Activated CD8-positive, alpha-beta memory T cell treated with anti-CD3 and anti-CD28 coated beads, Interleukin-2, amount 50 U/mL, for 24 hours (primary cell): ENCODE results near the gene SECISBP2.

Experiments
- DNase-seq: peaks from one replicate; pipeline ENCODE4 v3.0.0-alpha.2; 2020; ENCODE audit errors: extremely low read depth

SECISBP2 gene

DNA sequence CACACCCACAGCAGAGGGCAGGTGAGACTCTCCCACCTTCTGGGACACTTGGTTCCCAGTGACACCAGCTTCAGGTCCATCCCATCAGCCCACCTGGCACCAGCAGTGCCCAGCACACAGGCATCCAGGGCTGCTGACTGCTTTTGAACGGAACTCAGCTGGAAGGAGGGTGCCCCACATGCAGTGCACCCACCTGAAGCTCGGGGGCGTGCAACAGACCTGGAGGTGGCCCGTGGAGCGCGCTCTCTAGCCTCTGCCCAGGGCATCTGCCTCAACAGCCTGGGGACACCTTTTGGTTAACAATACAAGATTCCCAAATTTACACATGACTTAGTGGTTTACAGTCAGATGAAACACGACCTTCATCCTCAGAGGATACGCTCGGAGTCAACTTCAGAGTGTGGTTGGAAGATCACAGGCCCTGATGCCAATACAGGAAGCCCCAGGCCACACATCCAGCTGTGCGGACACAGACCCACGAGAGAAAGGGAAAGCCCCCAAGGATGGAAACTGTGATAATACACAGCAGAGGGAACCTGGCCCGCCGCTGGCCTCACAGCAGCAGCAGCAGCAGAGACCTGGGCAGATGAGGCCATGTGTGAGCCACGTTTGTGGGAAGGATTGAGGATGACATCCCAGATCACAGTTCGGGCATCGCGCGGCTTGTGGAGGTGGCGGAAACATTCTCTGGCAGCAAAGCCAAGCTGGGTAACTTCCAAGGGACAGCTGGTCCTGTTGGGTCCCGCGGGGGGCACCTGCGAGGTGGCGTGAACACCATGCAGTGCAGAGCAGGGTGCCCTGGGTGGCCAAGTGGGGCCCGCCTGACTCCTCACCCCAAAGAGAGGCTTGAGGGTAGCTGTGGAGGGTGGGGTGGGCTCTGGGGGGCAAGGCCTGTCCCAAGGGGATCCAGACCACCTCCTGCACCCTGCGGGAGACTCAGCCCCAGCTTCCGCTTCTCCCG, 64.0 kb downstream of the SECISBP2 start:
- DNase-seq, result no peak

DNA sequence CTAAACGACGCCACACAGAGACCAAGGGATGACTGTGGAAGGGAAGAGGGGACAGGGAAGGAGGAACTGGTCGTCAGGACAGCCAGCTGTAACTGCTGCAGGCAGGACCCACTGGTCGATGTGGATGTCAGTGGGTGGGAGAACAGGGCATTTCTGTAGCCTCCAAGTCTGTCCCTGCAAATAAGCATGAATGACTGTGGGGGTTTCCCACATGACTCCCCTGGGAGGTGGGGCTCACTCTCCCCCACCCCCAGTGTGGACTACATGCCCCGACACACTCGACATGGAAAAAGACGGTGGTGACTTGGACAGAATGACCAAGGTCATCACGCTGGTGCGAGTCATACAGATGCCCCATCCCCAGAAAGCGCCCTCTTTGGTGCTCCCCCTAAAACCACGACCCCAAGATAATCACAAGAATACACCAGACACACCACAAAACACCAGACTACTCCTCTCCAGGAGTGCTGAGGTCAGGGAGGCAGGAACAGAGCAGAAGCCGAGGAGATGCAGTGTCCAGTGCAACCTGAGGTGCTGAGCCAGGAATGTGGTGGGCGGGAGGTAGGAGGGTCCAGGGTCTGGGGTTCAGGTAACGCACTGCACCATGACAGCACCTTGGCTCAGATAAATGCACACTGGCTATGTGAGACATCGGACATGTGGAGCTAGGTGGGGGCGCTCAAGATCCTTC, 64.9 kb downstream of the SECISBP2 start:
- DNase-seq, result no peak

DNA sequence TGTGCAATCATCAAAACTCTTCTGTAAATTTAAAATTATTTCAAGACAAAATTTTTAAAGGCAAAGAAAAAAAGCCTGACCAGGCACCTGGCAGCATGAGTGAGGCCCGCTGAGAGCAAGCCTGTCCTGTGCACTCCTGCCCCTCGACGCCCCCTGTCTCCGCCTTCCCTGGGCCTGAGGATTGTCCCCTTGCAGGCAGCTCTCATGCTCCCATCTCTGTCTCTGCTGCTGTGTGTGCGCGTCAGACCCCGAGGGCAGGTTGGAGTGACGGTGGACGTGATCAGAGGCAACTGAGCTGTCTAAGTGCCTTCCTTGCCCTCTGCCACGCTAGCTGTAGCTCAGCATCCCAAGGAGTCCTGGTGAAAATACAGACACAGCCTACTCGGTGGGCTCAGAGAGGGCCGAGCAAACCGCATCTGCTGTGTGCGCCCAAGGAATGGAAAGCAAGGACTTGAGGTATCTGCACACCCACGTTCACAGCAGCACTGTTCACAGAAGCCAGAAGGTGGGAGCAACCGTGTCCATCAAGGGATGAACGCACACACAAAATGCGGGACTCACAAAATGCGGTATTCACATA, 65.5 kb downstream of the SECISBP2 start:
- DNase-seq, result no peak

DNA sequence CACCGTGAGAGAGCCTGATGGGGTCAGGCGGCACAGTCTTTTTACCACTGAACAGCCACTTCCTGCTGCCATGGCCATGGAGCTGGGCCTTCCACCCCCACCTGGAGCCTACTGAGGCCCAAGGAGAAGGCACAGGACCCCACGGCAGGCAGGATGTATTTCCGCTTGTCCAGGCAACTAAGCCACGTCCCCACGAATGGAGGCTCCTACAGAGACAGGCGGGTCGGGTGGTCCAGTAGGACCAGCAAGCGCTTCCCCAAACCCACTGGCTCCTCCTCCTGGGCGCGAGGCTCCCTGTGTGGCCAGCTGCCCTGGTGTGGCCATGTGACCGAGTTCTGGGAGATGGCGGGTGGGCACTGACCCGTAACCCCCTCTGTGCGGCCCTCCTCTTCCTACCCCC, 66.5 kb downstream of the SECISBP2 start:
- no peak for DNase-seq

DNA sequence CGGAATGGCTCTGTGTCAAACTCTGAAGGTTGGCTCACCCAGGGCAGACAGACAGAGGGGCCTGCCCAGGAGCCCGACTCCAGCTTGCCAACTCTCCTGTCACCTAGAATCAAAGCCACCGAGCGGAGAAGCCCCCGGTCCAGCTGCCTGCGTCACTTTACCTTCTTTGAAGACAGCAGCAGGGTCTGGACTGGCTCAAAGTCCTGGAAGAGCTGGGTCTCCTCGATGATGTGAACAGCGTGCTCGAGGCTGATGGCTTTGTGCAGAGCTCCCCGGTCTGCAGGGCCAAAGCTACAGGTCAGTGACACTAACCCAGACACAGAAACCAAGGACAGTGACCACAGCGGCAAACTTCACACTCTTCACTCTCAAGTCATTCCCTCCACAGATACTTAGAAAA, 67.9 kb downstream of the SECISBP2 start:
- no peak for DNase-seq

DNA sequence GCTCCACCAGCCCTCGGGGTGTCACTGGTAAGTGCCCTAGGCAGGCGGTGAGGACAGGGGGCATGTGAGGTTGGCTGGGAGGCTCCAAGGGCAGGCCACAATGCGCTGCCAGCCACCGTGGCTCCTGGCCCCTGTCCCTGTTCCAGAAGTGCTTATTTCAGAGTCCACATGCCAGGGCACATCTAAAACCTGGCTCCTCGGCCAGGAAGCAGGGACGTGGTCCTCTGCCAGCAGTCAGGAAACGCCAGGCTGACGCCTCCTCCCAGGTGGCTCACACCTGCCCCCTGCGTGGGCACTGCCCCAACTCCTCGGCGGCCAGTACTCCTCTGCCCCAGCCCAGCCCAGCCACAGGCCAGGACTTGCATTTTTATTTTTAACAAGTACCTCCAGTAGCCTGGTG, 68.5 kb downstream of the SECISBP2 start:
- no peak for DNase-seq

DNA sequence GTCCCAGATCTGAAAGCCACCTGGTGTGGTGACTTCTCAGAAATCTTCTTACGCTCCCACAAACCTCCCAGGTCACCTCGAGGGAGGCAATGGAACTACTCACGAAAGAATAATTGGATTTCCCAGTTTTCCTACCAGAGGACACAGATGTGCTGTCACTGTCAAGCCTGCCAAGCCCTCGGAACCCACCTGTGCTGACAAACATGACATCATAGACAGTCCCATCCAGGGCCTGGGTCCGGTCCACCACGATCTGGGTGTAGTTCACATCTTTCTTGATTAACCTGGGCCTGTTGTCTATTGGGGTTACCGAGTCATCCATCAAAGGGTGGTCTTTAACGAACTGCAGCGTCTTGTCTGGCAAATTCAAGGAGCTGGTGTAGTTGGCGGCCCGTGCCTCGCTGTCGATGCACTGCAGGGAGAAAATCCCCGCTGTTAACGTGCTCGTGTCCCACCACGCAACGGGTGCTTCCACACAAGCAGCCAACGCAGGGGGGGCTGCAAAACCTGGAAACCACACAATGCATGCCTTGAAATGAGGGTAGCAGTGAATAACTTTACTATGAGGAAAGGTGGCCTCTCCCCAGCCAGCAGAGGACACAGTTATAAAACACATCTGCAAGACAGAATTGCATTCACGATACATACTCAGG, 69.0 kb downstream of the SECISBP2 start:
- DNase-seq, result no peak

DNA sequence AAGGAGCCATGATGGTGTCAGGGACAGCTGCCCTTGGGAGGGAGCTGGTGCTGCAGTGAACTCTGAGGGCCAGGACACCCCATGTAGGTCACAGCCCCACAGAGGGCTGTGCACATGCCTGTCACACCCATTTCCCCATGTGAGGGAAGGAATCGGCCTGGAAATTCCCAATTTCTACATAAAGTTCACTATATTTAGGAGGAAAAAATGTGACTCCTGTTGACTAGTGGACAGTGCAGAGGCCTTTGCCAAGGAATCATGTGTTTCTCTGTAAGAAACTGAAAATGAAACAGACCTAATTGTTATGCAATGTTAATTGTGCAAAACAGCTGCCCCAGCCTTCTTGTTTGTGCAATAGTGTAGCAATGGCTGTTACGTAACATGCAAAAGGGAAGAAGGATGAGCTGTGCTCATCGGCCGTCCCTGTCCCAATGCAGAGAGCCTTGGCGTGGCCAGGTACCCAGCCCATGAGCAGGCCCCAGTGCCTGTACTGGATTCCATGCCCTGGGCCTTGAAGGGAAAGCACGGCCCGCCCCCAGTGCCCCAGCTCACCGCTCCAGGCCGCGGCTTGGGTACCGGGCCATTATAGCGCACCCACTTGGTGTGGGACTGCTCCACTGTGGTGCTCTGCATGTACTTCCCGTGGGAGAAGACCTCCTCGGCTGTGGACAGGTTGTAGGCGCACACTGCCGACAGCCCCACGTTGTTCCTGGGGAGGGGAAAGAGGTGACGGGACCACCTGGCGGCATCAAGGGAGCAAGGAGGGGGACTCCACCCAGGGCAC, 70.0 kb downstream of the SECISBP2 start:
- DNase-seq, result no peak

DNA sequence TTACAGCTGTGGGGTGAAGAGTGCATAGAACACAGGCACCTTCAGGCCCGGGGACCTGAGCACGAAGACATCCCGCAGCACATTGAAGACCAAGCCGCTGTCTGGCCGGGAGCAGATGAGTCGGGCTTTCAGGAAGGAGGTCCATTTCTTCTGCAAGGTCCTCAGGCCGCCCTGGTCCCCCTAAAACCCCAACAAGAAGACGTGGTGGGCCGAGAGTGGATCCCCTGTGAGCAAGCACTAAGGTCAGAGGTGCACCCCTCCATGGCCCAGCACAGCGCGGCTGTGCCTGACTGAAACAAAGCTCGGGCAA, 70.5 kb downstream of the SECISBP2 start:
- no peak for DNase-seq

DNA sequence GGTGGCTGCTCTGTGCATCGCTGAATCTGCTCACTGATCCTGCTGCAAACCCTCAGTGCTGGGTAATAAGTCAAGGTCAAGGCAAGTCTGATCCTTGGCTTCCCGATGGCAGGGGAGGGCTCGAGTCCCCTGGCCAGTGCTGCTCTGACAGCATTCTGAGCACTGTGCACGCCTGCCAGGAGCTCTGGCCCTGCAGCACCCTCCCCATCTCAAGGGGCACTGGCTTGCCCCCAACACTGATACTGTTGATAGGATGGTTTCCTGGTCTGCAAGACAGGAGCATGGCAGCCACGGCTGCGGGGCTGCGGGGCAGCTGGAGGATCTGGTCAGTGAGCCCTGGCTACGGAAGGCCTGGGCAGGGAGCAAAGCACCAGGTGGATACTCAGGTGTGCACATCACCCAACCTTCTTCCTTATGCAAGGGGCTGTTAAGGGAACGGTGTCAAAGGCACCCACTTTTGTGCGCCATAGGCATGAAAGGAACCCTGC, 71.8 kb downstream of the SECISBP2 start:
- DNase-seq, result no peak

DNA sequence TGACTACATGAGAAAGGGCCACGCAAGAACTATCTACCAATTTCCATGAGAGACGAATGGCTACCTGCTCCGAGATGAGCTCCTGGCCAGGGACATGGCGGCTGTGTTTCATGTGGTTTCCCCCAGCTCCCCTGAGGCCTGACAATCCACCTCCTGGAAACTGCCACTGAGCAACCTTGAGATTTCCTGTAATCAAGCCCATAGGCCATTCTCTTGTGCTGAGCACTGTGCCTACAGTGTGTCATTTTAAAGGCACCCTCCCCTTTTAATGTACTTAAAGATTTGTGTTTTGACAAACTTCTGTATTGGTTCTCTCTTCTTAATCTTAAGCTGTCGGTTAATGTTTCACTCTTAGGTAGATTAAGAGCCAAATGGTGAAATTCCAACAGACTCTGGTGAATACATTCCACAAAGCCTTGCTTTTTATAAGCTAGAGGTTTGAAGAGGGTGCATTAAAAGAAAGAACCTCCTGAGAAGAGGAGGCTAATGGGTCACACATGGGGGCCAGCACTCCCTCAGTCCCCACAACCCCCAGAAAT, 72.3 kb downstream of the SECISBP2 start:
- no peak for DNase-seq

DNA sequence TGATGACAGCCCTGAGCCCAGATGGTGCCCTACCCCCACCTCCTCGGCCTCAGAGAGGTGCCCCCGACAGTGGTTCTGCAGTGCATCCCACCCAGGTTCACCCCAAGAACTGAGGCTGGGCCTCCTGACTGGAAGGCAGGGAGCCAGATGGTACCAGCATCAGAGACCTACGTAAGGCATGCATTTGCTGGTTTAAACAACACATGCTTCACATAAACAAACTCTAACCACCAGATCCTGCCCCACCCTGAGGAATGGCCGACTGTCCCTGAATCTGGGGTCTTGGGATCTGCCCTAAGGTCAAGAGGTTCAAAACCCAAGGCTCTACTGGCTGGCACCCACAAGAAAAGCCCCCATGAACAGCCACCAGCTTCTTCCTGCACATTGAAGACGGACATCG, 73.3 kb downstream of the SECISBP2 start:
- DNase-seq, result no peak

DNA sequence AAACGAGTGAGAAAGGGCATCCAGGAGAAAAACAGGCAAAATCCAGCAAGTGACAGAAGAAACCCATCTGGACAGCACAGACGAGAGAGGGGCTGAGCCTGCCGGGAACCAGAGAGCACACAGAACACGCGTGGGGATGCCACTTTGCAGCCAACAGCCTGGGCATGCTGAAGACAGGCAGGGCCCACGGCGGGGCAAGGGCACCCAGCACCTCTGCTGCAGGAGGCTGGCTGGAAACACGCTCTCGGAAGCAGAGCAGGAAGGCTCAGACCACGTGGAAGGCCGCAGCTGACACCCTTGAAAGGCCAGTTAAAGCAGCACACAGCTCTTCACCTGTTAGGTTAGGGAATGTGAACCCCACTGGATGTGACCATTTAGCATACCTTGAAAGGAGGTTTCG, 76.1 kb downstream of the SECISBP2 start:
- DNase-seq, result no peak

DNA sequence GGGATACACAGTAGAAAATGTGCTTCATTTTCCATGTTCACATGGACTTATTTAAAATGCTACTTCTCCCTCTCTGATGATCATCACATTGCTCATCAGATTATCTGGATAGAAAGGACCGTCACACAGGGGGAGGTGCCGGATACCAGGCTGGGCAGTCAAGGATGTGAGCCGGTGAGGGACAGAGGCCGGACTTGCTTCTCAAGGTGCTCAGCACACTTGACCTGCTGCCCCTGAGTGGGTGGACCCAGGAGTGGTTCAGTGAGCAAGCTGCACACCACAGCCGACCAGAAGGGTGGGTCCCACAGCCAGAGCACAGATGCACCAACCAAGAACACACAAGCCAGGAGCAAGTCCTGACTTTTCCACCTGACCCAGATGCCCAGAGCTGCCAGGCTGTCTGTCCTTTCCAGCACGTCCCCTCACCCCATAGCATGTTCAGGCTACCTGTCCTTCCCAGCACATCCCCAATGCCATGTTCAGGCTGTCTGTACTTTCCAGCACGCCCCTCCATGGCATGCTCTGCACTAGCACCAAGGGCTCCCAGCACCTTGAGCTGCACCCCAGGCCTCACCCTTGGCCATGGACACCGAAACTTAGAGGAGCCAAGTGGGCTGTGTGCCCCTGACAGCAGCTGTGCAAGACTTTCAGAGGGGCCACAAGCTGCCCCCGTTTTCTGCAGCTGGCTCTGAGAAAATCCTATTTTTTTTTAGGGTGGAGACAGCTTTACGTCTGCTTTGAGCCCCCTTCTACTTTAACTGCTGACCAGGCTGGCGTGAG, 77.8 kb downstream of the SECISBP2 start:
- DNase-seq, result no peak

DNA sequence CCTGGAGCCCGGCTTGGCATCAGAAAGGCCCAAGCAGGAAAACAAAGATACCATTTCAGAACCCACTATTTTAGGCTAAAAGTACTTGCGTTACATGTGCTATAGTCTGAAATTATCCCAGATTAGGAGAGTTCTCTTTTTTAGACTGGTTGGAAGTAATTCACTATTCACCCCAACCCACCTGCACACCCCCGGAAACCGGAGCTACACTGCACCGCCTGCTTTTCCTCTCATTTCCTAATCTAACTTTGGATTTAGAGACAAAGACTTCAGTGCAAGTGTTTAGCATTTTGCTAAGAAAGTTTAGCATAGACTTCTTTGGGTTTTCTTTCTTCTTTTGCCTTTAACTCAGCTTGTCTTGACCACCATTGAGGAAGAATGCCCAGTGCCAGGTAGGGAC, 79.2 kb downstream of the SECISBP2 start:
- no peak for DNase-seq

DNA sequence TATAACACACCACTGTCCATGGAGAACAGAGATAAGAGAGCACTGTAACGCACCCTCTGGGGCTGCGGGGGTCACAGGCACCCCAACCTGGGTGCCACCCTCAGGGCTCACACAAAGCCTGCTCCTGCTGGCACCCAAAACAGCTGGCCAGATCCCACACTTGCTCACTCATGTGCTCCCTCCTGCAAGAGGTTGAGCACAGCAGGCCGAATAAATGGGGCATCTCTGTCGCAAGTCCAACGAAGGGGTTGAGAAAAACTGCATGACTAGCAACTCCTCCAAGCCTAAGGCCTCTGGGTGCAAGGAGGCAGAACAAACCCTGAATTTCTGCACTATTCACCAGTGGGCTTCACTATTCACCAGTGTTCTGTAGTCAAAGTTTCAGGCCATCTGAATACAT, 80.3 kb downstream of the SECISBP2 start:
- no peak for DNase-seq

DNA sequence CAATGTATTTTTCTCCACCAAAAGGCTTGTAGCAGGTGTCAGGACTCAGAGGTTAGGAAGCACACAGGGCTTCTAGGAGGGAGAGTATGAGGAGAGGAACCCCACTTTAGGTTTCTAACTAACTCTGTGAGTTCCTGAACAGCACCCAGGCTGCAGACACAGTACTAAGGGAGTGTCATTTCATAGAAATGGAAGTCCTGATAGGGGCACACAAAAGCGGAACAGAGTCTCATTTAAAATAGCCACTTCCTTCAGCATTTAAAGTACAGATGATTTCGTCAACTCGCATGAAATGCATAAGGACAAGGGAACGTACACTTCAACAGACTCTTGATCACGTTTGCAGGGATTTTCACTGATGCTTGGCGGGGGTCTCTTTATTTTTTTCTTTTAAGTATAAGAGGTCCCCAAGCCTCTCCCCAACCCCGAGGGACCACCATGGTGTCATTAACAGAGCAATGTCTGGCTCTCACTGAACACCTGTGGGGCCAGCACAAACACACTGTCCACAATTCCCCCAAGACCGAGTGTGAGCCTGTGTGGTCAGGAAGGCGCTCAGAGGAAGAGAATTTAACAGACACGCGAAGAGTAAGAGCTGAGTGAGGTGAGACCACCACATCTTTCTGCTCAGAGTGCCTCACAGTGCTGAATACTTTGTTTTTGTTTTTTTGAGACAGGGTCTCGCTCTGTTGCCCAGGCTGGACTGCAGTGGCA, 82.3 kb downstream of the SECISBP2 start:
- DNase-seq, result no peak

DNA sequence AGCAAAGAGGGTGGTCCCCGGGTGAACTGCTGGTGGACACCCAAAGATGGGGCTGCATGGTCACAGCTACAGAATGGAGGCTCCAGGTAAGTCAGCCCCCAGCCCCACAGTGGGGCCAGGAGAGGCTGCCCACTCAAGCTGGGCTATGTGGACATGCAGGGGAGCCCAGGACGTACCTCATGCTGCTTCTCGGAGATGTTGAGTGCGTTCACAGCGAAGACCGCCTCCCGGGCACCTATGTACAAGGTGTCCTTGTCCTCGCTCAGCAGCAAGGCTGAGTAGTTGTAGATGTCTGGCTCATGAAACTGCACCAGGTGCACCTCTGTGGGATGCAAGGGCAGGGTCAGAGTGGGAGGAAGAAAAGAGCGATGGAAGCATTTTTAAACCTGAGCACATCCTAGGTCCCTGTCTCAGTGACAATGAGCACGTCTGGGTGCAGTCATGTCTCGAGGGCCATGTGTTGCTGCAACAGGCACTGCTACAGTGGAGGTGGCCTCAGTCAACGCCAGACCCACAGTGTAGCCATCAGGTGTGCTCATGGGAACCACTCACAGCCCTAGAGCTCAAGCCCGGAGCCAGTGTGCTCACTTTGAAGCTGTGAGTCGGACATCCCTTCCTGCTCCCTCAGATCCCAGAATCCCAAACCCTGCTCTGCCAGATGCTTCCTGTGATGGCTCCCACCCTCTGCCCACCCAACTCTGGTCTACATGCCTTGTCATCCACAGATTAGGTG, 84.6 kb downstream of the SECISBP2 start:
- no peak for DNase-seq

DNA sequence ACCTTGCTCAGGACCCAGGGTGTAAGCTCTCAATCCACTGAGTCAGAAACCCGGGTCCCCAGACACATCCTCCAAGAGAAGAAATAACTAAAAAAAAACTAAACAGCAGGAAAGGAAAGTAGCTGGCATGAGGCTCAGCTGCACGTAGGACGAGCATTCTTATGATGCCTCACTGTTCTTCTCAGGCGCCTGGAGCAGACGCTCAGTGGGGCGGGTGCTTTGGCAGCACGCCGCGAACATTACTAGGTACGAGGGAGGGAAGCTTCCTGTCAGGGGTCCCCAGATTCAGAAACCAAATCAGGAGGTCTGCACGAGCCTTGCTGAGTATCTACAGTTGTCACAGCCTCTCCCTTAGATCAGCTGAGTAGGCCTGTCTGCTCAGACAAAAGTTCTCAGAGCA, 85.8 kb downstream of the SECISBP2 start:
- no peak for DNase-seq
